MM.1S (cell line): ENCODE results near the gene ARHGAP42.

Experiments used
- DNase-seq: peaks from one replicate; pipeline ENCODE4 v3.0.0-alpha.2; 2015
- H2AFZ ChIP-seq: fragments of 300-600 bp; sonication (generic); 2 replicates; pipeline ENCODE4 v1.6.0; 2016; ENCODE audit warnings: antibody characterized with exemption, low read length
- H3F3A ChIP-seq: fragments of 300-600 bp; sonication (generic); 2 replicates; pipeline ENCODE4 v1.6.1; 2016; ENCODE audit warnings: mild to moderate bottlenecking, antibody characterized with exemption, low read length, moderate library complexity, mixed read lengths; ENCODE audit not compliant: insufficient read depth
- H3K27ac ChIP-seq: fragments of 300-600 bp; sonication (generic); 2 replicates; pipeline ENCODE4 v1.5.1; 2016; ENCODE audit warnings: mild to moderate bottlenecking, low read length
- H3K27me3 ChIP-seq: fragments of 300-600 bp; sonication (generic); replicated peaks from 2 replicates; pipeline ENCODE4 v1.6.0; 2016; ENCODE audit warnings: low read length; ENCODE audit not compliant: insufficient read depth
- H3K36me3 ChIP-seq: fragments of 300-600 bp; sonication (generic); replicated peaks from 2 replicates; pipeline ENCODE4 v1.6.1; 2016; ENCODE audit warnings: mild to moderate bottlenecking, low read length, mixed read lengths; ENCODE audit not compliant: insufficient read depth
- H3K4me1 ChIP-seq: fragments of 300-600 bp; sonication (generic); 2 replicates; pipeline ENCODE4 v1.6.1; 2016; ENCODE audit warnings: low read length, mixed read lengths
- H3K4me2 ChIP-seq: fragments of 300-600 bp; sonication (generic); 2 replicates; pipeline ENCODE4 v1.6.0; 2016; ENCODE audit warnings: low read depth, low read length
- H3K4me3 ChIP-seq: fragments of 300-600 bp; sonication (generic); 2 replicates; pipeline ENCODE4 v1.5.1; 2016; ENCODE audit warnings: low read length, mixed read lengths
- H3K79me2 ChIP-seq: fragments of 300-600 bp; sonication (generic); 2 replicates; pipeline ENCODE4 v1.6.1; 2016; ENCODE audit warnings: mixed run types, low read length, mixed read lengths
- H3K9ac ChIP-seq: fragments of 300-600 bp; sonication (generic); 2 replicates; pipeline ENCODE4 v1.6.1; 2016; ENCODE audit warnings: low read length, mixed read lengths
- H3K9me2 ChIP-seq: fragments of 300-600 bp; sonication (generic); replicated peaks from 2 replicates; pipeline ENCODE4 v1.6.1; 2016; ENCODE audit warnings: mild to moderate bottlenecking, low read length, mixed read lengths; ENCODE audit not compliant: insufficient read depth
- H3K9me3 ChIP-seq: fragments of 300-600 bp; sonication (generic); replicated peaks from 2 replicates; pipeline ENCODE4 v1.6.1; 2016; ENCODE audit warnings: mild to moderate bottlenecking, low read length, mixed read lengths; ENCODE audit not compliant: insufficient read depth
- H4K20me1 ChIP-seq: fragments of 300-600 bp; sonication (generic); 2 replicates; pipeline ENCODE4 v1.6.1; 2016; ENCODE audit warnings: mild to moderate bottlenecking, low read length, moderate library complexity, mixed read lengths; ENCODE audit not compliant: insufficient read depth
- EZH2 ChIP-seq: fragments of 300-600 bp; sonication (generic); optimal IDR thresholded peaks from 2 replicates; pipeline ENCODE3; 2017; ENCODE audit warnings: low read depth, mild to moderate bottlenecking, antibody characterized with exemption, low read length, mixed read lengths
- EZH2phosphoT487 ChIP-seq: fragments of 300-600 bp; sonication (generic); IDR thresholded peaks from 2 replicates; pipeline ENCODE4 v1.6.1; 2018; ENCODE audit warnings: antibody characterized with exemption, low read length
- TF ChIP-seq, protein P1 (sequence below): fragments of 300-600 bp; sonication (generic); IDR thresholded peaks from 2 replicates; pipeline ENCODE4 v1.5.1; 2016; ENCODE audit warnings: antibody characterized with exemption, low read length, mixed read lengths

Gene ARHGAP42

GRCh38 chr11:101028644-101029043, 341.6 kb downstream of the ARHGAP42 start:
- Histone ChIP-seq H3F3A (no peaks in the 10 kb centered on the region), H3K4me1 (no peaks in the 10 kb centered on the region), H3K79me2 (no peaks in the 10 kb centered on the region), H3K27me3 (no peaks in the 10 kb centered on the region), H3K9me2 (no peaks in the 10 kb centered on the region), H3K36me3 (no peaks in the 10 kb centered on the region), H2AFZ (no peak overlapping the region), H3K4me2 (no peak overlapping the region), H3K27ac (no peak overlapping the region), H3K9me3 (no peaks in the 10 kb centered on the region), H3K4me3 (no peak overlapping the region), H3K9ac (no peak overlapping the region), H4K20me1 (no peaks in the 10 kb centered on the region)
- no peak for DNase-seq
- TF ChIP-seq, protein P1, sequence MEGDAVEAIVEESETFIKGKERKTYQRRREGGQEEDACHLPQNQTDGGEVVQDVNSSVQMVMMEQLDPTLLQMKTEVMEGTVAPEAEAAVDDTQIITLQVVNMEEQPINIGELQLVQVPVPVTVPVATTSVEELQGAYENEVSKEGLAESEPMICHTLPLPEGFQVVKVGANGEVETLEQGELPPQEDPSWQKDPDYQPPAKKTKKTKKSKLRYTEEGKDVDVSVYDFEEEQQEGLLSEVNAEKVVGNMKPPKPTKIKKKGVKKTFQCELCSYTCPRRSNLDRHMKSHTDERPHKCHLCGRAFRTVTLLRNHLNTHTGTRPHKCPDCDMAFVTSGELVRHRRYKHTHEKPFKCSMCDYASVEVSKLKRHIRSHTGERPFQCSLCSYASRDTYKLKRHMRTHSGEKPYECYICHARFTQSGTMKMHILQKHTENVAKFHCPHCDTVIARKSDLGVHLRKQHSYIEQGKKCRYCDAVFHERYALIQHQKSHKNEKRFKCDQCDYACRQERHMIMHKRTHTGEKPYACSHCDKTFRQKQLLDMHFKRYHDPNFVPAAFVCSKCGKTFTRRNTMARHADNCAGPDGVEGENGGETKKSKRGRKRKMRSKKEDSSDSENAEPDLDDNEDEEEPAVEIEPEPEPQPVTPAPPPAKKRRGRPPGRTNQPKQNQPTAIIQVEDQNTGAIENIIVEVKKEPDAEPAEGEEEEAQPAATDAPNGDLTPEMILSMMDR: no peak
- TF ChIP-seq EZH2 (no peak), EZH2phosphoT487 (no peak)

- H3F3A ChIP-seq: no peaks in the 10 kb centered on the region
- H3K9me2 ChIP-seq: no peaks in the 10 kb centered on the region
- TF ChIP-seq EZH2: no peak
- TF ChIP-seq, protein P1: no peak
- no peak for TF ChIP-seq EZH2phosphoT487
- no peaks in the 10 kb centered on the region for H4K20me1 ChIP-seq
- H3K27ac ChIP-seq: no peak overlapping the region
- H3K9me3 ChIP-seq: no peaks in the 10 kb centered on the region
- H2AFZ ChIP-seq: no peak overlapping the region
- H3K4me1 ChIP-seq: no peaks in the 10 kb centered on the region
- no peak overlapping the region for H3K4me2 ChIP-seq
- no peak overlapping the region for H3K9ac ChIP-seq
- H3K79me2 ChIP-seq: no peaks in the 10 kb centered on the region
- no peak for DNase-seq
- no peaks in the 10 kb centered on the region for H3K36me3 ChIP-seq
- H3K4me3 ChIP-seq: no peak overlapping the region
- H3K27me3 ChIP-seq: no peaks in the 10 kb centered on the region
Observed at GRCh38 chr11:101030015-101030414, 342.9 kb downstream of the ARHGAP42 start.

DNA sequence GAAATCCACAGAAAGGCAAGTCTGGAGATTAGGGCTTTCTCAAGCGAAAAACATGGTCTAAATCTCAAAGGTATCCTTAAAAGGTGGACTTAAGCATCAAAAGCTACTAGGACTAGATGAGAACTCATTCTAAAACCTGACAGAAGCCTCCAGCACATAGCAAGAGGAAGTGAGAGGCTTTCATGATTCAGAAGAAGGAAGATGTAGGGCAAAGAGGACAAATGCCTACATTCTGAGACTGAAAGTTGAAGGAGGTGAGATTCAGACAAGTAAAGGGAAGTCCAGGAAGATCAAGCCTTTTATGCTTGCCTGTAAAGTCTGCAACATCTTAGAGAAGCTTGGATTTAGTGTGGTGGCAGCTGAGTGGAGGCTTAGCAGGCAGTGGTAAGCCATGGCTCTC, 343.6 kb downstream of the ARHGAP42 start:
- Histone ChIP-seq H3K27ac (no peak overlapping the region), H3K9ac (no peak overlapping the region), H3K36me3 (no peaks in the 10 kb centered on the region), H2AFZ (no peak overlapping the region), H3K9me2 (no peaks in the 10 kb centered on the region), H3F3A (no peaks in the 10 kb centered on the region), H3K4me1 (no peaks in the 10 kb centered on the region), H3K27me3 (no peaks in the 10 kb centered on the region), H3K4me2 (no peak overlapping the region), H4K20me1 (no peaks in the 10 kb centered on the region), H3K4me3 (no peak overlapping the region), H3K79me2 (no peaks in the 10 kb centered on the region), H3K9me3 (no peaks in the 10 kb centered on the region)
- TF ChIP-seq EZH2phosphoT487: no peak
- TF ChIP-seq, protein P1: no peak
- no peak for TF ChIP-seq EZH2
- DNase-seq: no peak
